Left ventricle myocardium superior (tissue), 1 donor: ENCODE results near the gene FLII. TPM values are rescaled to one million over a fixed set of nuclear protein-coding genes. Genes with fewer than 3 reads are reported as not detected.
A peak's percentile ranks its signal among the peaks of the same experiment; 100 is the strongest.

Experiments
- ATAC-seq: fragments of 200-7000 bp; cut with Tn5 transposase; one replicate; pipeline ENCODE4 v1.9.1; 2020; ENCODE audit warnings: mild to moderate bottlenecking, moderate library complexity
- DNase-seq: peaks from one replicate; pipeline ENCODE4 v3.0.0-alpha.2; 2020
- intact Hi-C: fragments of 100-400 bp; cut with micrococcal nuclease; formaldehyde crosslinking; loops from one replicate; pipeline ENCODE4 v1.11.0; 2022
- total RNA-seq: library from RNA; stranded (reverse); fragmentation: NEBNext Ultra II Directional; extraction: Animal tissue kit (Norgen Biotek cat#: 25700); gene quantifications from one replicate; pipeline ENCODE4 v1.2.1, GENCODE V29; 2021
- donor health status: DM: no; HTN: yes; CAD: no; lungs with severe emphysema.

FLII gene
- total RNA-seq, 1 donor from 2014 or later: 292 TPM

GRCh38 chr17:18246880-18247612 lies 11.5 kb downstream of the FLII start:
- intact Hi-C loops: no loop called here

DNA sequence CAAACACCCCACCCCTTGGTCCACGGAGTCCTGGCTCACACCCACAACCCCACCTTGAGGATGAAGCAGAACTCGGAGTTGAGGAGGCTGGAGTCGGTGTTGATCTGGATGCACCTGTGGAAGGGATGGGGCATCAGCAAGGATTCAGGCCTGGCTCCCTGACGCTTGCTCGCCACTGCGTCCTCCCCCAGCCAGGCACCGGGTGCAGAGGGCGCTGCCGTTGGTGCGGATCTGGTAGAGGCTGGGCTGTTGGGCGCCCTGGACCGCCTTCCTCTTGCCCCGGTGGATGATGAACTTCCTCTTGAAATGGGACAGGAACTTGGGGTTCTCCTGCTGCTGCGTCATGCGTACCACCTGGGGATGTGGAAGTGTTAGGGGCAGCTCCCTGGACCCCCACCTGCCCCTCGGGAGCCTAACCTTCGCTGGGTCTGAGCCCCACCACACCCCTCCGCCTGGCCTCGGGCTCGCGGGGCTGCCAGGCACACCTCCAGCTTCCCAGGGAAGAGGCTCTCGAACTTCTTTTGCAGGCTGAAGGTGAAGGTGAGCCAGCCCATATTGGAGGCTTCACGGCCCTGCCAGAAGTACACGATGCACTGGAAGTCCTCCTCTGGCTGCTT lies 12.3 kb downstream of the FLII start:
- intact Hi-C loops: no loop called here
- ATAC-seq: no peak
- DNase-seq: no peak

More at GRCh38 chr17:18246880-18247612, 11.5 kb downstream of the FLII start:
- ATAC-seq: peak; percentile 47
- DNase-seq: peak; percentile 72

- intact Hi-C loops: no loop called here
- no peak for DNase-seq
- no peak for ATAC-seq
Observed at GRCh38 chr17:18245038-18245776, 13.3 kb downstream of the FLII start.

- no peak for DNase-seq
- intact Hi-C loops: no loop called here
- ATAC-seq: no peak
Observed at GRCh38 chr17:18241229-18241871, 17.2 kb downstream of the FLII start.

- DNase-seq: no peak
- intact Hi-C loops: no loop called here
Observed at GRCh38 chr17:18240449-18240848, 18.1 kb downstream of the FLII start.

GRCh38 chr17:18238299-18238698 lies 20.2 kb downstream of the FLII start:
- DNase-seq (no peak), ATAC-seq (no peak)
- intact Hi-C loops: no loop called here

More at GRCh38 chr17:18240449-18240848, 18.1 kb downstream of the FLII start:
- ATAC-seq: no peak

DNA sequence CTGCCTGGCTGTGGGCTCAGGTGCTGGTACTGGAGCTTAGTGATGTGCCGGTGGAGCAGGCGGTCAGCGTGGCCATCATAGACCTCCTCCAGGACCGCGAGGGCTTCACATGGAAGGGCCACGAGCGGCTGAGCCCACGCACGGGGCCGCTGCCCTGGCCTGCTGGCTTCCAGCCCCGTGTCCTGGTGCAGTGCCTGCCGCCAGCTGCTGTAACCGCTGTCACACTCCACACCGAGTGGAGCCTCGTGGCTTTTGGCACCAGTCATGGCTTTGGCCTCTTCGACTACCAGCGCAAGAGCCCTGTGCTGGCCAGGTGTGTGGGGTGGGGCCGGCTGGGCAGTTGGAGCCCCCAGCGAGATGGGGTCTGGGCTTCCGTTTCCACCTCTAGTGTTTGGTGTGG lies 21.1 kb downstream of the FLII start:
- no peak for ATAC-seq
- intact Hi-C loops: no loop called here

DNA sequence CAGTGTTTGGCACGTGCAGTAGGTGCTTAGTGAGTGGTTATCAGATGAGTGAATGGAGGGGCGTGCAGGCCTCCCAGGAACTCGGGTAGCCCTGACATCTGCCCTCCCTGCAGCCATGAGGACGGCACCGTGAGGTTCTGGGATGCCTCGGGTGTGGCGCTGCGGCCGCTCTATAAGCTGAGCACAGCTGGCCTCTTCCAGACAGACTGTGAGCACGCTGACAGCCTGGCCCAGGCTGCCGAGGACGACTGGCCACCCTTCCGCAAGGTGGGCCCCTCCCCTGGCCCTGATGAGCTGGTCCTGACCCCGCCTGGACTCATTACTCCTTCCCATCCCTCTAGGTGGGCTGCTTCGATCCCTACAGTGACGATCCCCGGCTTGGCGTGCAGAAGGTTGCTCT lies 22.0 kb downstream of the FLII start:
- ATAC-seq: no peak
- intact Hi-C loops: no loop called here

More for the DNA sequence above, 21.1 kb downstream of the FLII start:
- no peak for DNase-seq

DNA sequence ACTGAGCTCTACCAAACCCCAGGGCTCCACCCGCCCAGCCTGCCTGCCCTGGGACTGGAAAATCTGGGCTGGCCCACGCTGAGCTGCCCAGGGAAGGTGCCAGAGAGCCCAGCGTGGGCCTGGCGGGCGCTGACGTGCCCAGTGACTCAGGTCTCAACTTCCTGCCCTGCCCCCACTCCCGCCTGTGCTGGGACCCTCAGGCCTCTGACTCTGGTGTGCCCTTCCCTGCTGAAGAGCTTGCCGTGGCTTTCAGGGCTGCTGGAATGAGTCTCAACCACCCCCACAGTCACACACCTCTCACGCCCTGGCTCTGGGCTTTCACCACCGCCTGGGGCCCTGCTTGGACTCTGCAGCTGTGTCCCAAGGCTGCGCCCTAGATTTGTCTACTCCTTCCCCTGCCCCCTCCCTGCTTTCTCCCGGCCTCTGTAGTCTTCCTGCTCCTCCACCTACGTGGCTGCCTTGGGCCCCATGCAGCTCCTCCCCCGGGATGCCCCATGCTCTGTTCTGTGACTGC lies 22.7 kb downstream of the FLII start:
- DNase-seq (no peak), ATAC-seq (no peak)
- intact Hi-C loops: no loop called here

More for the DNA sequence above, 22.0 kb downstream of the FLII start:
- DNase-seq: no peak

DNA sequence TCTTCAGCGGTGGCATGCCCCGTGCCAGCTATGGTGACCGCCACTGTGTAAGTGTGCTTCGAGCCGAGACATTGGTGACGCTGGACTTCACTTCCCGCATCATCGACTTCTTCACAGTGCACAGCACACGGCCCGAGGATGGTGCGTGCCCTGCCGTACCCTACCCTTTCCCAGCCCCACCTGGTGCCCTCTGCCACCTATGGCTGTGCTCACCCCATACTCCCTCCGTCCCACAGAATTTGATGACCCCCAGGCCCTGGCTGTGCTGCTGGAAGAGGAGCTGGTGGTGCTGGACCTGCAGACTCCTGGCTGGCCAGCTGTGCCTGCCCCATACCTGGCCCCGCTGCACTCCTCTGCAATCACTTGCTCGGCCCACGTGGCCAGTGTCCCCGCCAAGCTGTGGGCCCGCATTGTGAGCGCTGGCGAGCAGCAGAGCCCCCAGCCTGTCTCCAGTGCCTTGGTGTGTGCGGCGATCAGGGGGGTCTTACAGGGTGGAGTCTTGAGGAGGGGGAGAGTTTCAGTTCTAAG lies 23.6 kb downstream of the FLII start:
- intact Hi-C loops: no loop called here
- DNase-seq: no peak
- ATAC-seq: no peak

DNA sequence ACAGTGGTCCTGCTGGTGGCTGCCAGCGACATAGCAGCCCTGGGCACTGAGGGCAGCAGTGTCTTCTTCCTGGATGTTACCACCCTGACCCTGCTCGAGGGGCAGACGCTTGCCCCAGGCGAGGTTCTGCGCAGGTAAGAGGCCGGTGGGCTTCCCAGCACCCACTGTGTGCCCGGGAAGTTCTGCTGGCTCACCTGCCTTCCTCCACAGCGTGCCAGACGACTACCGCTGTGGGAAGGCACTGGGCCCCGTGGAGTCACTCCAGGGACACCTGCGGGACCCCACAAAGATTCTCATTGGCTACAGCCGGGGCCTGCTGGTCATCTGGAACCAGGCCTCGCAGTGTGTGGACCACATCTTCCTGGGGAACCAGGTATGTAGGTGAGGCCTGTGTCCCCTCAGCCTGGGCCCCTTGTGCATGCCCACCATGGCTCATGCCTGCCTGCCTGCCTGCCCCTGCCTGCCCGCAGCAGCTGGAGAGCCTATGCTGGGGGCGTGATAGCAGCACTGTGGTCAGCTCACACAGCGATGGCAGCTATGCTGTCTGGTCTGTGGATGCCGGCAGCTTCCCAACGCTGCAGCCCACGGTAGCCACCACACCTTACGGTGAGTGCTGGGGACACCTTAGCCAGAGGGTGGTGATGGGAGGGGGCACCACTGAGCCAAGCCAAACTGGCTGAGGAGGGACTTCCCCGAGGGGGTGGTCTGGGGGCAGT lies 24.6 kb downstream of the FLII start:
- intact Hi-C loops: no loop called here
- DNase-seq (no peak), ATAC-seq (no peak)

DNA sequence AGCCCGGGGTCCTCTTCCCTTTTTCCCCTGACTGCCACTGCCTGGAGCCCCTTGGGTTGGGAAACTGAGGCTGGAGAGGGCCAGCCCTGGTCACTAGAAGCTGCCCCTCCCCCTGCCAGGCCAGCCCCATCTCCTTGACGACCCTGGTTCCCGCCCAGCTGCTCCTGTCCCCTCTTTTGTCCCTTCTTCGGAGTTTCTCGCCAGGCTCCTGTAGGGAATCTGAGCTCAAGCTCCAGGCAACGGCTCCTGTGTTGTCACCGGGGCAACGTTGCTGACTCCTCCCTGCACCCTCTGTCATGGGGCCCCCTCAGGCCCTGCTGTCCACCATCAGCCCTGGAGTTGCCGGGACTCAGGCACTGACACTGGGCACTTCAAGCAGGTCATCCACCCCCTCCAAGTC lies 27.4 kb downstream of the FLII start:
- DNase-seq: no peak
- intact Hi-C loops: no loop called here
- ATAC-seq: no peak

DNA sequence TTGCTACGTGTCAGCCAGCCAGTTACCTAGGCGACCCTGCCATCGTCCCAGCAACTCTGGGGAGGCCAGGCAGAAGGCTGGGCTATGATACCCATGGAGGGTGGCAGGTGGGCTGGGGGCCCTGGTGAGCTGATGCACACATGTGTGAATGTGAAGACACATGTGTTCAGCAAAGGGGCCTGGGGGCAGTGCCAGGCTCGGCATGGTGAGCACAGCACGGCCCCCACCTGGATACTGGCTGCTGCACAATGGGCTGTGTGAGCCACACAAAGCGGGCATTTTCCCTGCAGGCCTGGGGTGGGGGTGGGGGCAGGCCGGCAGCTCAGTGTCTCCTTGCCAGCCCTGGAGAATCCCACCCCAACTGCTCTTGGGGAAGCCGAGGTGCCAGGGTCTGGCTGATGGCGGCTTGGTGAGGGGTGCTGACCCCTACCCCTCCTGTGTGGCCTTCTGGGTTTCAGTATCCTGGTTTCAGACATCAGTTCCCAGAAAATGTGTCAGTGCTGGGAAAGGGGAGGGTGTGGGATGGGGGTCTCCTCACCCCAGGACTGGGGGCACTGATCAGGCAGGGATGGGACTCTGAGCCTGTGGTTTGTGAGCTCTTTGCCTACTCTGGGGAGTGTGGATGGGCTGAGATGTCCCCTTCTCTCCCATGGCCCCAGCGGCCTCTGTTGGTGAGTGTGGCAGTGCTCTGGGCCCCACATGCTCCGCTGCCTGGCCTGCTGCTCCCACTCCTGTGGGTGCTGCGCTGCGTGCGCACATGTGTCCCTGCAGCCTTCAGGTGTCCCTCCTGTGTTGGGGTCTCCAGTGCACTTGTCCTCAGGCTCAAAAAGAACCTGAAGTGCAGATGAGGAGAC lies 28.0 kb downstream of the FLII start:
- intact Hi-C loops: no loop called here
- DNase-seq (no peak), ATAC-seq (no peak)

DNA sequence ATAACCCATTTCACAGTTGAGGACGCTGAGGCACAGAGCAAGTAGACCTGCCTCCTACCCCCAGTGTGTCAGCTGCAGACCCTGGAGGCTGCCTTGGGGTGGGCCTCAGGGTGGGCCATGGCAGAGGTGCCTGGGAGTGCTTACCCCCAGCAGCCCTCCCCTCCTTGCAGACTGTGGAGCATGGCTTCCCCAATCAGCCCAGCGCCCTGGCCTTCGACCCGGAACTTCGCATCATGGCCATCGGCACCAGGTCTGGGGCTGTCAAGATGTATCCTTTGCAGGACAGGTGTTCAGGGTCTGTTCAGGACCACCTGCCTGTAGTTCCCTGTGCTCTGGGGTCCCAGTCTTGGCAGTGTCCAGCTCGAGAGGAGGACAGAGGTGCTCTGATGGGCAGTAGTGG lies 28.8 kb downstream of the FLII start:
- ATAC-seq (no peak), DNase-seq (no peak)
- intact Hi-C loops: no loop called here

GRCh38 chr17:18229254-18229653 lies 29.3 kb downstream of the FLII start:
- no peak for ATAC-seq
- intact Hi-C loops: no loop called here
- no peak for DNase-seq

GRCh38 chr17:18228176-18228682 lies 30.3 kb downstream of the FLII start:
- intact Hi-C loops: no loop called here
- no peak for ATAC-seq
- no peak for DNase-seq

DNA sequence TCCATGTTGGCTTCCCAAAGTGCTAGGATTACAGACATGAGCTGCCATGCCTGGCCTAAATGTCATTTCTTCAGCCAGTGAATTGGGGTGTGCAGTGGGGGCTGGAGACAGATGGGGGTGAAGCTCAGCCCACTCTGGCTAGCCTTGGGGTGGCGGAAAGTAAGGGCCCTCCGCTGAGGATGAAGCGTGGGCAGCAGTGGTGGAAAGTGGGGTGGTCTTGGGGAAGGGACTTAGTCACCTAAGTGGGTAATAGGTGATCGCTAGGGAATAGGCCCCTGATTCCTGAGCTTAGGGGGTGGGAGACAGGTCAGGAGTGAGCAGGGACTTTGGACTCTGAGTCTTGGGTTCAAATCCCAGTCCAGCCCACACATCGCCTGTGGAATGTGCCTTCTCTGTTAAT lies 30.9 kb downstream of the FLII start:
- intact Hi-C loops: no loop called here
- ATAC-seq (no peak), DNase-seq (no peak)
